Endothelial cell of umbilical vein (primary cell): ENCODE measurements around the gene SIKE1. TPM values are rescaled to one million over a fixed set of nuclear protein-coding genes. Genes with fewer than 3 reads are reported as not detected.
A peak's percentile ranks its signal among the peaks of the same experiment; 100 is the strongest.

Experiments
- BruUV-seq: library from RNA; stranded (reverse); fragments of 400-500 nt; replicated peaks from 2 replicates; lab custom pipeline; 2021; lab: Mats Ljungman, UMichigan
- CTCF ChIA-PET: fragments of 300-600, 350-600 bp; sonication (Branson Sonifier 250); formaldehyde crosslinking; loops from one replicate; lab custom pipeline; 2021; ENCODE audit warnings: antibody characterized with exemption, inconsistent platforms; lab: Charles Lee
- POLR2A ChIA-PET: fragments of 300-600, 350-600 bp; sonication (Branson Sonifier 250); formaldehyde crosslinking; loops from one replicate; lab custom pipeline; 2021; ENCODE audit warnings: antibody characterized with exemption, inconsistent platforms; lab: Charles Lee
- DNase-seq: peaks from one replicate; pipeline ENCODE4 v3.0.0-alpha.2; 2011; ENCODE audit warnings: low read depth, low spot score
- FAIRE-seq: peaks from 2 replicates; lab custom pipeline; 2011; peaks lifted over from hg19 to GRCh38; lab: Jason Lieb, UNC
- H2AFZ ChIP-seq: 2 replicates; pipeline ENCODE4 v1.6.0; 2012; ENCODE audit warnings: low read depth, low read length, control low read depth, inconsistent platforms
- H3K27ac ChIP-seq: 2 replicates; pipeline ENCODE4 v1.5.1; 2011; ENCODE audit warnings: low read depth, mild to moderate bottlenecking, control low read depth, low read length, moderate library complexity; ENCODE audit not compliant: insufficient read depth
- H3K27me3 ChIP-seq, 2 experiments: 2 replicates each; pipeline versions ENCODE4 v1.6.0 to v1.6.1; 2011; ENCODE audit warnings: low read length in 2 of 2, mixed read lengths in 1 of 2; ENCODE audit not compliant: control insufficient read depth in 2 of 2, insufficient read depth in 2 of 2
- H3K36me3 ChIP-seq, 2 experiments: 2 replicates in 1 of 2; 3 replicates in 1 of 2; pipeline ENCODE4 v1.5.1; 2011; ENCODE audit warnings: low read length in 2 of 2, mild to moderate bottlenecking in 1 of 2, moderate library complexity in 1 of 2; ENCODE audit not compliant: control insufficient read depth in 2 of 2, insufficient read depth in 2 of 2; ENCODE audit errors: extremely low read depth in 1 of 2
- H3K4me1 ChIP-seq: 3 replicates; pipeline ENCODE4 v1.5.1; 2011; ENCODE audit warnings: mild to moderate bottlenecking, low read length; ENCODE audit not compliant: control insufficient read depth, insufficient read depth; ENCODE audit errors: extremely low read depth
- H3K4me2 ChIP-seq: 2 replicates; pipeline ENCODE4 v1.6.1; 2011; ENCODE audit warnings: low read length, control low read depth, mixed read lengths; ENCODE audit not compliant: insufficient read depth
- H3K4me3 ChIP-seq, 3 experiments: fragments of 200-600 bp in 1 of 3; sonication (generic), shearing (Covaris generic) in 1 of 3; replicated peaks in 1 of 3; 2 replicates each; pipeline ENCODE4 v1.5.1; 2011 to 2016; ENCODE audit warnings: control low read depth in 3 of 3, low read length in 3 of 3, mild to moderate bottlenecking in 2 of 3, inconsistent platforms in 1 of 3, low read depth in 1 of 3, moderate library complexity in 1 of 3; ENCODE audit not compliant: insufficient read depth in 1 of 3
- H3K79me2 ChIP-seq: 2 replicates; pipeline ENCODE4 v1.6.0; 2012; ENCODE audit warnings: low read length, inconsistent platforms; ENCODE audit not compliant: control insufficient read depth, insufficient read depth
- H3K9ac ChIP-seq: replicated peaks from 2 replicates; pipeline ENCODE3; 2011; ENCODE audit warnings: low read length, control low read depth; ENCODE audit not compliant: insufficient read depth; ENCODE audit errors: extremely low read depth
- H3K9me1 ChIP-seq: replicated peaks from 3 replicates; pipeline ENCODE4 v1.6.0; 2011; ENCODE audit warnings: mild to moderate bottlenecking, low read length; ENCODE audit not compliant: control insufficient read depth, insufficient read depth; ENCODE audit errors: extremely low read depth
- H3K9me3 ChIP-seq: replicated peaks from 2 replicates; pipeline ENCODE4 v1.5.1; 2012; ENCODE audit warnings: low read length, inconsistent platforms; ENCODE audit not compliant: control insufficient read depth, insufficient read depth
- H4K20me1 ChIP-seq: replicated peaks from 2 replicates; pipeline ENCODE3; 2011; ENCODE audit warnings: mild to moderate bottlenecking, low read length; ENCODE audit not compliant: control insufficient read depth, insufficient read depth; ENCODE audit errors: extremely low read depth
- CTCF ChIP-seq, 2 donors: IDR thresholded peaks; 1 replicate in 1 of 2; 2 replicates in 1 of 2; pipeline ENCODE4 v1.5.1; 2011; ENCODE audit warnings: low read length in 2 of 2, mild to moderate bottlenecking in 2 of 2, moderate library complexity in 2 of 2, control low read depth in 1 of 2, inconsistent platforms in 1 of 2, low read depth in 1 of 2; ENCODE audit not compliant: insufficient read depth in 1 of 2; ENCODE audit errors: extremely low read depth in 1 of 2
- EZH2 ChIP-seq: IDR thresholded peaks from 2 replicates; pipeline ENCODE4 v1.6.1; 2012; ENCODE audit warnings: borderline replicate concordance, low read depth, mild to moderate bottlenecking, moderate library complexity, low read length, inconsistent platforms; ENCODE audit not compliant: severe bottlenecking
- FOS ChIP-seq: IDR thresholded peaks from 2 replicates; pipeline ENCODE4 v1.6.1; 2011; ENCODE audit warnings: mild to moderate bottlenecking, low read length, moderate library complexity, borderline replicate concordance; ENCODE audit not compliant: insufficient read depth
- GATA2 ChIP-seq: IDR thresholded peaks from 2 replicates; pipeline ENCODE4 v1.7.0; 2011; ENCODE audit warnings: low read depth, mild to moderate bottlenecking, moderate library complexity, mixed read lengths, low read length; ENCODE audit not compliant: insufficient read length, insufficient read depth
- JUN ChIP-seq: IDR thresholded peaks from 2 replicates; pipeline ENCODE4 v1.6.1; 2011; ENCODE audit warnings: borderline replicate concordance, low read depth; ENCODE audit not compliant: insufficient read length, insufficient read depth
- MAX ChIP-seq: IDR thresholded peaks from 2 replicates; pipeline ENCODE4 v1.6.1; 2011; ENCODE audit not compliant: insufficient read depth, insufficient read length
- MYC ChIP-seq: IDR thresholded peaks from one replicate; pipeline ENCODE4 v1.6.1; 2011; ENCODE audit warnings: mild to moderate bottlenecking, low read depth, low read length
- POLR2A ChIP-seq: IDR thresholded peaks from 2 replicates; pipeline ENCODE4 v1.6.1; 2012; ENCODE audit warnings: low read depth, mild to moderate bottlenecking, control low read depth, low read length
- POLR2AphosphoS5 ChIP-seq: IDR thresholded peaks from 2 replicates; pipeline ENCODE4 v1.6.1; 2012; ENCODE audit warnings: low read depth, mild to moderate bottlenecking, control low read depth, low read length, moderate library complexity; ENCODE audit not compliant: insufficient read depth
- dilution Hi-C: fragments of 300-500 bp; cut with MboI; formaldehyde crosslinking; loops from one replicate; pipeline ENCODE4 v1.15.0; 2019; ENCODE audit warnings: low sequenced_read_pairs; ENCODE audit not compliant: extremely low pct_ligation_motif_present
- intact Hi-C: fragments of 100-400 bp; cut with micrococcal nuclease; formaldehyde crosslinking; loops from one replicate; pipeline ENCODE4 v1.10.0; 2022
- polyA plus RNA-seq, 4 experiments: library from polyadenylated mRNA; depleted of rRNA in 3 of 4; stranded (reverse) in 3 of 4; unstranded in 1 of 4; fragments of >200 nt; gene quantifications; 2 replicates each; pipeline versions ENCODE4 v1.2.1 to v1.2.3, GENCODE V29; 2011 to 2012; ENCODE audit warnings: missing spikeins in 1 of 4
- total RNA-seq: library from RNA; stranded (reverse); gene quantifications from 2 replicates; pipeline ENCODE4 v1.2.3, GENCODE V29; 2021

SIKE1 gene
- total and polyA plus RNA-seq, 2 donors (not counting 3 experiments of a cell fraction or from before 2014, with no cell fraction given) = 16.3 to 46.6 TPM

GRCh38 chr1:114757455-114758255 is 22.8 kb downstream of the SIKE1 start, which contains the start of gene CSDE1:
TSS of gene CSDE1 (minus strand) at chr1:114757984. CDS start at chr1:114739890, 18,094 bp downstream.
- Histone ChIP-seq H3K36me3 (no peaks in the 10 kb centered on the region), H3K4me3 (peak within 1 kb of the TSS; percentile 75 to 93 (median 91)), H3K4me2 (peak within 1 kb of the TSS; percentile 97), H4K20me1 (peaks cover 22% of the 10 kb centered on the region), H3K9me3 (no peaks in the 10 kb centered on the region), H3K27me3 (no peaks in the 10 kb centered on the region), H3K4me1 (peaks cover 28% of the 10 kb centered on the region), H3K9ac (peak within 1 kb of the TSS; percentile 100), H2AFZ (peak within 1 kb of the TSS; percentile 67), H3K79me2 (peaks cover 50% of the 10 kb centered on the region), H3K9me1 (no peaks in the 10 kb centered on the region), H3K27ac (peak within 1 kb of the TSS; percentile 98)
- CTCF ChIA-PET = no interaction called here
- intact Hi-C loops = loop anchor here (1.0 to 10.0 kb wide), 6 partner anchors 23 to 1620 kb away; partner anchors contain the start of genes MAGI3, NRAS, SIKE1 and TRIM33
- FAIRE-seq (peak; percentile 94), DNase-seq (peak; percentile 99)
- POLR2A ChIA-PET = no interaction called here
- no TSS peak for BruUV-seq
- dilution Hi-C loops = no loop called here
- TF ChIP-seq FOS (peak; percentile 14), GATA2 (no peak), MAX (peak; percentile 61), EZH2 (no peak), MYC (no peak), JUN (no peak), POLR2AphosphoS5 (peak; percentile 87), CTCF (IDR thresholded peaks at IDR 0.05; ENCODE audit: extremely low read depth in 1 of 2, insufficient read depth in 1 of 2, low read depth in 1 of 2, low read length in 2 of 2) (peak; percentile 31 to 36), POLR2A (peak; percentile 91)
